Panc1 (cell line): ENCODE results near the gene BHLHE40. TPM values are rescaled to one million over a fixed set of nuclear protein-coding genes. Genes with fewer than 3 reads are reported as not detected.

Experiments used
- ATAC-seq: fragments of 200-7000 bp; cut with Tn5 transposase; 2 replicates; pipeline ENCODE4 v1.9.1; 2020; ENCODE audit warnings: mild to moderate bottlenecking, moderate library complexity
- BruUV-seq: library from RNA; stranded (reverse); fragments of 400-500 nt; replicated peaks from 2 replicates; lab custom pipeline; 2021; lab: Mats Ljungman, UMichigan
- CTCF ChIA-PET: fragments of 300-600 bp; sonication (Branson Sonifier 250); formaldehyde crosslinking; loops from one replicate; lab custom pipeline; 2022; ENCODE audit warnings: antibody characterized with exemption; lab: Charles Lee
- POLR2A ChIA-PET: fragments of 300-600 bp; sonication (Branson Sonifier 250); formaldehyde crosslinking; loops from one replicate; lab custom pipeline; 2022; ENCODE audit warnings: antibody characterized with exemption; lab: Charles Lee
- DNase-seq: peaks from one replicate; pipeline ENCODE4 v3.0.0-alpha.2; 2010; ENCODE audit warnings: low read depth, low spot score
- H3K27ac ChIP-seq: 2 replicates; pipeline ENCODE4 v1.5.1; 2011; ENCODE audit warnings: mild to moderate bottlenecking, low read length, inconsistent platforms
- H3K27me3 ChIP-seq: fragments of 200-500 bp; sonication (Bioruptor generic); 2 replicates; pipeline ENCODE4 v1.6.0; 2014; ENCODE audit warnings: low read length, inconsistent platforms; ENCODE audit not compliant: control insufficient read depth, insufficient read depth
- H3K36me3 ChIP-seq: fragments of 200-500 bp; sonication (Bioruptor generic); 2 replicates; pipeline ENCODE4 v1.5.1; 2014; ENCODE audit warnings: inconsistent platforms, mild to moderate bottlenecking, low read length, moderate library complexity; ENCODE audit not compliant: control insufficient read depth, insufficient read depth
- H3K4me1 ChIP-seq: 2 replicates; pipeline ENCODE4 v1.5.1; 2011; ENCODE audit warnings: inconsistent platforms, mild to moderate bottlenecking, low read length, moderate library complexity; ENCODE audit not compliant: control insufficient read depth, insufficient read depth
- H3K4me3 ChIP-seq, 2 experiments: 2 replicates each; pipeline ENCODE4 v1.5.1; 2011 to 2012; ENCODE audit warnings: low read depth in 2 of 2, low read length in 2 of 2, mild to moderate bottlenecking in 2 of 2, inconsistent platforms in 1 of 2, moderate library complexity in 1 of 2
- H3K9me3 ChIP-seq: fragments of 200-500 bp; sonication (Bioruptor generic); 2 replicates; pipeline ENCODE4 v1.5.1; 2014; ENCODE audit warnings: low read depth, mild to moderate bottlenecking, inconsistent platforms, low read length, moderate library complexity; ENCODE audit not compliant: control insufficient read depth, insufficient read depth
- CTCF ChIP-seq: fragments of 450-650 bp; IDR thresholded peaks from 2 replicates; pipeline ENCODE4 v1.5.1; 2017; ENCODE audit warnings: mild to moderate bottlenecking
- POLR2AphosphoS5 ChIP-seq: IDR thresholded peaks from 2 replicates; pipeline ENCODE4 v1.6.1; 2012; ENCODE audit warnings: mild to moderate bottlenecking, low read depth, low read length, moderate library complexity
- SIN3A ChIP-seq: IDR thresholded peaks from 2 replicates; pipeline ENCODE4 v1.6.1; 2012; ENCODE audit warnings: low read depth, mild to moderate bottlenecking, low read length, moderate library complexity, borderline replicate concordance; ENCODE audit not compliant: insufficient read depth
- TCF7L2 ChIP-seq: IDR thresholded peaks from 2 replicates; pipeline ENCODE4 v1.6.1; 2011; ENCODE audit warnings: mild to moderate bottlenecking, low read depth, low read length, inconsistent platforms
- in situ Hi-C: cut with HindIII; loops from 2 replicates; pipeline ENCODE4 v1.10.0; 2016; ENCODE audit warnings: low sequenced_read_pairs, low pct_unique_long_range_greater_than_20kb
- intact Hi-C: fragments of 100-400 bp; cut with micrococcal nuclease; formaldehyde crosslinking; loops from one replicate; pipeline ENCODE4 v1.10.0; 2022; ENCODE audit not compliant: unreplicated experiment
- total RNA-seq: library from RNA; stranded (reverse); gene quantifications from one replicate; pipeline ENCODE4 v1.2.1, GENCODE V29; 2021; ENCODE audit not compliant: unreplicated experiment
- TF ChIP-seq, protein P1 (sequence below), 2 experiments: IDR thresholded peaks; 2 replicates each; pipeline ENCODE4 v1.6.1; 2011 to 2012; ENCODE audit warnings: low read depth in 2 of 2, control low read depth in 1 of 2, low read length in 1 of 2, mild to moderate bottlenecking in 1 of 2, moderate library complexity in 1 of 2; ENCODE audit not compliant: insufficient read depth in 1 of 2

The BHLHE40 gene
- total RNA-seq, 1 experiment from 2014 or later: 78.4 TPM

DNA sequence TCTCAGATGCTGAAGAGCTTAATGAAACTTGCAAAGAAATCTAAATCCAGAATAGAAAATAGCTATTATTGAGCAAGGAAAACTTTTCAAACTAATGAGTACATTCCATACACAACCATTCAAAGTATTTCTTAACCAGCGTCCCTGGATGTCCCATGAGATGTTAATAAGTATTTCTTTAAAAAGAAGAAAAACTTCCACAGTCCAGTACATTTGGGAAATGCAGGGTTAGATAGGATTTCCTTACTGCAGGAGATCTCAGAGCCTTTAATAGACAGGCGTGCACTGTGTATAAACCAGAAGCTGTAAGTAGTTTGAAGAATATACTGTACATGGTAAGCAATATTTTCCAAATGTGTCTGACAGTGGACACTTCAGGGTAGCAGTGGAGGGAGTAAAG, 29.6 kb upstream of the BHLHE40 start:
- no peak for ATAC-seq
- in situ Hi-C loops (no loop called here), intact Hi-C loops (no loop called here)
- DNase-seq: no peak
- no peak for TF ChIP-seq TCF7L2
- TF ChIP-seq POLR2AphosphoS5: no peak
- TF ChIP-seq SIN3A: no peak
- TF ChIP-seq CTCF: no peak
- TF ChIP-seq, protein P1, sequence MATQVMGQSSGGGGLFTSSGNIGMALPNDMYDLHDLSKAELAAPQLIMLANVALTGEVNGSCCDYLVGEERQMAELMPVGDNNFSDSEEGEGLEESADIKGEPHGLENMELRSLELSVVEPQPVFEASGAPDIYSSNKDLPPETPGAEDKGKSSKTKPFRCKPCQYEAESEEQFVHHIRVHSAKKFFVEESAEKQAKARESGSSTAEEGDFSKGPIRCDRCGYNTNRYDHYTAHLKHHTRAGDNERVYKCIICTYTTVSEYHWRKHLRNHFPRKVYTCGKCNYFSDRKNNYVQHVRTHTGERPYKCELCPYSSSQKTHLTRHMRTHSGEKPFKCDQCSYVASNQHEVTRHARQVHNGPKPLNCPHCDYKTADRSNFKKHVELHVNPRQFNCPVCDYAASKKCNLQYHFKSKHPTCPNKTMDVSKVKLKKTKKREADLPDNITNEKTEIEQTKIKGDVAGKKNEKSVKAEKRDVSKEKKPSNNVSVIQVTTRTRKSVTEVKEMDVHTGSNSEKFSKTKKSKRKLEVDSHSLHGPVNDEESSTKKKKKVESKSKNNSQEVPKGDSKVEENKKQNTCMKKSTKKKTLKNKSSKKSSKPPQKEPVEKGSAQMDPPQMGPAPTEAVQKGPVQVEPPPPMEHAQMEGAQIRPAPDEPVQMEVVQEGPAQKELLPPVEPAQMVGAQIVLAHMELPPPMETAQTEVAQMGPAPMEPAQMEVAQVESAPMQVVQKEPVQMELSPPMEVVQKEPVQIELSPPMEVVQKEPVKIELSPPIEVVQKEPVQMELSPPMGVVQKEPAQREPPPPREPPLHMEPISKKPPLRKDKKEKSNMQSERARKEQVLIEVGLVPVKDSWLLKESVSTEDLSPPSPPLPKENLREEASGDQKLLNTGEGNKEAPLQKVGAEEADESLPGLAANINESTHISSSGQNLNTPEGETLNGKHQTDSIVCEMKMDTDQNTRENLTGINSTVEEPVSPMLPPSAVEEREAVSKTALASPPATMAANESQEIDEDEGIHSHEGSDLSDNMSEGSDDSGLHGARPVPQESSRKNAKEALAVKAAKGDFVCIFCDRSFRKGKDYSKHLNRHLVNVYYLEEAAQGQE (IDR thresholded peaks at IDR 0.05; ENCODE audit: insufficient read depth in 1 of 2, low read depth in 2 of 2, low read length in 1 of 2): no peak
- no peaks in the 10 kb centered on the region for H3K36me3 ChIP-seq
- H3K27ac ChIP-seq: no peak overlapping the region
- POLR2A ChIA-PET: no interaction called here
- no peak overlapping the region for H3K4me3 ChIP-seq
- BruUV-seq: no TSS peak
- H3K4me1 ChIP-seq: no peaks in the 10 kb centered on the region
- no peaks in the 10 kb centered on the region for H3K27me3 ChIP-seq
- H3K9me3 ChIP-seq: no peaks in the 10 kb centered on the region
- CTCF ChIA-PET: no interaction called here

DNA sequence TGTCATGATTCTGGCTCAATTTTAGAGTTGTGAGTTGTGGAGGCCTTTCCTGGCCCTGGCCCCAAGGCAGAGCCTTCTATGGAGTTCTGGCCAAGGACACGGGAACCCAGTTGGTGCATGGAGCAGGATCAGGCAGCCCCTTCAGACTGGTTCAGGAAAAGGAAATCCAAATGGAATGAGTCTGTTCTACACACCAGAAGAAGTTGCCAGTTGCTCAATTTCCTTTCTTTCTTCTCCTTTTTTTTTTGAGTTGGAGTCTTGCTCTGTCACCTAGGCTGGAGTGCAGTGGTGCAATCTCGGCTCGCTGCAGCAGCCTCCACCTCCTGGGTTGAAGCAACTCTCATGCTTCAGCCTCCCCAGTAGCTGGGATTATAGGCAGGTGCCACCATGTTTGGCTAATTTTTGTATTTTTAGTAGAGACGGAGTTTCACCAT, 28.9 kb upstream of the BHLHE40 start:
- no TSS peak for BruUV-seq
- H3K4me3 ChIP-seq: no peak overlapping the region
- ATAC-seq: no peak
- TF ChIP-seq SIN3A (no peak), TCF7L2 (no peak), POLR2AphosphoS5 (no peak), CTCF (no peak)
- TF ChIP-seq, protein P1 (IDR thresholded peaks at IDR 0.05; ENCODE audit: insufficient read depth in 1 of 2, low read depth in 2 of 2, low read length in 1 of 2): no peak
- H3K36me3 ChIP-seq: no peaks in the 10 kb centered on the region
- no peaks in the 10 kb centered on the region for H3K4me1 ChIP-seq
- ChIA-PET POLR2A (no interaction called here), CTCF (no interaction called here)
- DNase-seq: no peak
- no peaks in the 10 kb centered on the region for H3K27me3 ChIP-seq
- H3K27ac ChIP-seq: no peak overlapping the region
- intact Hi-C loops (no loop called here), in situ Hi-C loops (no loop called here)
- H3K9me3 ChIP-seq: no peaks in the 10 kb centered on the region
